Endothelial cell of umbilical vein (primary cell): Measurements from ENCODE around the gene BCAS3. TPM values are rescaled to one million over a fixed set of nuclear protein-coding genes. Genes with fewer than 3 reads are reported as not detected.

Experiments
- BruUV-seq: library from RNA; stranded (reverse); fragments of 400-500 nt; replicated peaks from 2 replicates; lab custom pipeline; 2021; lab: Mats Ljungman, UMichigan
- CTCF ChIA-PET: fragments of 300-600, 350-600 bp; sonication (Branson Sonifier 250); formaldehyde crosslinking; loops from one replicate; lab custom pipeline; 2021; ENCODE audit warnings: antibody characterized with exemption, inconsistent platforms; lab: Charles Lee
- POLR2A ChIA-PET: fragments of 300-600, 350-600 bp; sonication (Branson Sonifier 250); formaldehyde crosslinking; loops from one replicate; lab custom pipeline; 2021; ENCODE audit warnings: antibody characterized with exemption, inconsistent platforms; lab: Charles Lee
- DNase-seq: peaks from one replicate; pipeline ENCODE4 v3.0.0-alpha.2; 2011; ENCODE audit warnings: low read depth, low spot score
- FAIRE-seq: peaks from 2 replicates; lab custom pipeline; 2011; peaks lifted over from hg19 to GRCh38; lab: Jason Lieb, UNC
- H2AFZ ChIP-seq: 2 replicates; pipeline ENCODE4 v1.6.0; 2012; ENCODE audit warnings: low read depth, low read length, control low read depth, inconsistent platforms
- H3K27ac ChIP-seq: 2 replicates; pipeline ENCODE4 v1.5.1; 2011; ENCODE audit warnings: low read depth, mild to moderate bottlenecking, control low read depth, low read length, moderate library complexity; ENCODE audit not compliant: insufficient read depth
- H3K27me3 ChIP-seq, 2 experiments: 2 replicates each; pipeline versions ENCODE4 v1.6.0 to v1.6.1; 2011; ENCODE audit warnings: low read length in 2 of 2, mixed read lengths in 1 of 2; ENCODE audit not compliant: control insufficient read depth in 2 of 2, insufficient read depth in 2 of 2
- H3K36me3 ChIP-seq, 2 experiments: 2 replicates in 1 of 2; 3 replicates in 1 of 2; pipeline ENCODE4 v1.5.1; 2011; ENCODE audit warnings: low read length in 2 of 2, mild to moderate bottlenecking in 1 of 2, moderate library complexity in 1 of 2; ENCODE audit not compliant: control insufficient read depth in 2 of 2, insufficient read depth in 2 of 2; ENCODE audit errors: extremely low read depth in 1 of 2
- H3K4me1 ChIP-seq: 3 replicates; pipeline ENCODE4 v1.5.1; 2011; ENCODE audit warnings: mild to moderate bottlenecking, low read length; ENCODE audit not compliant: control insufficient read depth, insufficient read depth; ENCODE audit errors: extremely low read depth
- H3K4me2 ChIP-seq: 2 replicates; pipeline ENCODE4 v1.6.1; 2011; ENCODE audit warnings: low read length, control low read depth, mixed read lengths; ENCODE audit not compliant: insufficient read depth
- H3K4me3 ChIP-seq, 3 experiments: fragments of 200-600 bp in 1 of 3; sonication (generic), shearing (Covaris generic) in 1 of 3; replicated peaks in 1 of 3; 2 replicates each; pipeline ENCODE4 v1.5.1; 2011 to 2016; ENCODE audit warnings: control low read depth in 3 of 3, low read length in 3 of 3, mild to moderate bottlenecking in 2 of 3, inconsistent platforms in 1 of 3, low read depth in 1 of 3, moderate library complexity in 1 of 3; ENCODE audit not compliant: insufficient read depth in 1 of 3
- H3K79me2 ChIP-seq: 2 replicates; pipeline ENCODE4 v1.6.0; 2012; ENCODE audit warnings: low read length, inconsistent platforms; ENCODE audit not compliant: control insufficient read depth, insufficient read depth
- H3K9ac ChIP-seq: replicated peaks from 2 replicates; pipeline ENCODE3; 2011; ENCODE audit warnings: low read length, control low read depth; ENCODE audit not compliant: insufficient read depth; ENCODE audit errors: extremely low read depth
- H3K9me1 ChIP-seq: replicated peaks from 3 replicates; pipeline ENCODE4 v1.6.0; 2011; ENCODE audit warnings: mild to moderate bottlenecking, low read length; ENCODE audit not compliant: control insufficient read depth, insufficient read depth; ENCODE audit errors: extremely low read depth
- H3K9me3 ChIP-seq: replicated peaks from 2 replicates; pipeline ENCODE4 v1.5.1; 2012; ENCODE audit warnings: low read length, inconsistent platforms; ENCODE audit not compliant: control insufficient read depth, insufficient read depth
- H4K20me1 ChIP-seq: replicated peaks from 2 replicates; pipeline ENCODE3; 2011; ENCODE audit warnings: mild to moderate bottlenecking, low read length; ENCODE audit not compliant: control insufficient read depth, insufficient read depth; ENCODE audit errors: extremely low read depth
- CTCF ChIP-seq, 2 donors: IDR thresholded peaks; 1 replicate in 1 of 2; 2 replicates in 1 of 2; pipeline ENCODE4 v1.5.1; 2011; ENCODE audit warnings: low read length in 2 of 2, mild to moderate bottlenecking in 2 of 2, moderate library complexity in 2 of 2, control low read depth in 1 of 2, inconsistent platforms in 1 of 2, low read depth in 1 of 2; ENCODE audit not compliant: insufficient read depth in 1 of 2; ENCODE audit errors: extremely low read depth in 1 of 2
- EZH2 ChIP-seq: IDR thresholded peaks from 2 replicates; pipeline ENCODE4 v1.6.1; 2012; ENCODE audit warnings: borderline replicate concordance, low read depth, mild to moderate bottlenecking, moderate library complexity, low read length, inconsistent platforms; ENCODE audit not compliant: severe bottlenecking
- FOS ChIP-seq: IDR thresholded peaks from 2 replicates; pipeline ENCODE4 v1.6.1; 2011; ENCODE audit warnings: mild to moderate bottlenecking, low read length, moderate library complexity, borderline replicate concordance; ENCODE audit not compliant: insufficient read depth
- GATA2 ChIP-seq: IDR thresholded peaks from 2 replicates; pipeline ENCODE4 v1.7.0; 2011; ENCODE audit warnings: low read depth, mild to moderate bottlenecking, moderate library complexity, mixed read lengths, low read length; ENCODE audit not compliant: insufficient read length, insufficient read depth
- JUN ChIP-seq: IDR thresholded peaks from 2 replicates; pipeline ENCODE4 v1.6.1; 2011; ENCODE audit warnings: borderline replicate concordance, low read depth; ENCODE audit not compliant: insufficient read length, insufficient read depth
- MYC ChIP-seq: IDR thresholded peaks from one replicate; pipeline ENCODE4 v1.6.1; 2011; ENCODE audit warnings: mild to moderate bottlenecking, low read depth, low read length
- POLR2A ChIP-seq: IDR thresholded peaks from 2 replicates; pipeline ENCODE4 v1.6.1; 2012; ENCODE audit warnings: low read depth, mild to moderate bottlenecking, control low read depth, low read length
- POLR2AphosphoS5 ChIP-seq: IDR thresholded peaks from 2 replicates; pipeline ENCODE4 v1.6.1; 2012; ENCODE audit warnings: low read depth, mild to moderate bottlenecking, control low read depth, low read length, moderate library complexity; ENCODE audit not compliant: insufficient read depth
- dilution Hi-C: fragments of 300-500 bp; cut with MboI; formaldehyde crosslinking; loops from one replicate; pipeline ENCODE4 v1.15.0; 2019; ENCODE audit warnings: low sequenced_read_pairs; ENCODE audit not compliant: extremely low pct_ligation_motif_present
- intact Hi-C: fragments of 100-400 bp; cut with micrococcal nuclease; formaldehyde crosslinking; loops from one replicate; pipeline ENCODE4 v1.10.0; 2022
- polyA plus RNA-seq, 4 experiments: library from polyadenylated mRNA; depleted of rRNA in 3 of 4; stranded (reverse) in 3 of 4; unstranded in 1 of 4; fragments of >200 nt; gene quantifications; 2 replicates each; pipeline versions ENCODE4 v1.2.1 to v1.2.3, GENCODE V29; 2011 to 2012; ENCODE audit warnings: missing spikeins in 1 of 4
- total RNA-seq: library from RNA; stranded (reverse); gene quantifications from 2 replicates; pipeline ENCODE4 v1.2.3, GENCODE V29; 2021
- TF ChIP-seq, protein P1 (sequence below): IDR thresholded peaks from 2 replicates; pipeline ENCODE4 v1.6.1; 2011; ENCODE audit not compliant: insufficient read depth, insufficient read length

The BCAS3 gene
- total and polyA plus RNA-seq, 2 donors (not counting 3 experiments of a cell fraction or from before 2014, with no cell fraction given) = 8.2 to 16.0 TPM

DNA sequence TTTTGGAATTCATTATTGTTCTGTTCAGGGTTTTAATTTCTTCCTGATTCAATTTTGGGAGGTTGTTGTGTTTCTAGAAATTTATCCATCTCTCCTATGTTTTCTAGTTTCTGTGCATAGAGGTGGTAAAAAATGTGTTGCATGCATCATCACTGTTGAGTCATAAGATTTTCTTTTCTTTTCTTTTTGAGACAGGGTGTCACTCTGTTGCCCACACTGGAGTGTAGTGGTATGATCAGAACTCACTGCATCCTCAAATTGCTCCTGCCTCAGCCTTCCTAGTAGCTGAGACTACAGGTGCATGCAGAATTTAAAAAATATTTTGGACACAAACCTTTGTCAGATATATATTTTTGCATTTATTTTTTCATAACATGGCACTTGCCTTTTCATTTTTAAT, 184.8 kb downstream of the BCAS3 start:
- TF ChIP-seq FOS = no peak
- dilution Hi-C loops = no loop called here
- Histone ChIP-seq H3K36me3 (no peaks in the 10 kb centered on the region), H3K9me3 (no peaks in the 10 kb centered on the region), H3K4me3 (no peak overlapping the region), H3K4me1 (no peaks in the 10 kb centered on the region), H3K27me3 (no peaks in the 10 kb centered on the region), H4K20me1 (no peaks in the 10 kb centered on the region), H3K27ac (no peak overlapping the region), H2AFZ (no peak overlapping the region), H3K9ac (no peak overlapping the region), H3K79me2 (no peaks in the 10 kb centered on the region), H3K9me1 (no peaks in the 10 kb centered on the region), H3K4me2 (no peak overlapping the region)
- no TSS peak for BruUV-seq
- ChIA-PET CTCF (no interaction called here), POLR2A (no interaction called here)
- no peak for DNase-seq
- intact Hi-C loops = no loop called here
- no peak for FAIRE-seq

- no peak for TF ChIP-seq EZH2
- no peak for TF ChIP-seq CTCF (IDR thresholded peaks at IDR 0.05; ENCODE audit: extremely low read depth in 1 of 2, insufficient read depth in 1 of 2, low read depth in 1 of 2, low read length in 2 of 2)
- TF ChIP-seq MYC = no peak
- no peak for TF ChIP-seq FOS
- no peak for TF ChIP-seq POLR2AphosphoS5
- TF ChIP-seq GATA2 = no peak
- no peak for TF ChIP-seq POLR2A
- TF ChIP-seq, protein P1, sequence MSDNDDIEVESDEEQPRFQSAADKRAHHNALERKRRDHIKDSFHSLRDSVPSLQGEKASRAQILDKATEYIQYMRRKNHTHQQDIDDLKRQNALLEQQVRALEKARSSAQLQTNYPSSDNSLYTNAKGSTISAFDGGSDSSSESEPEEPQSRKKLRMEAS = no peak
- no peak for TF ChIP-seq JUN
- Histone ChIP-seq H3K4me3 (no peak overlapping the region), H3K4me1 (no peaks in the 10 kb centered on the region), H3K9me1 (no peaks in the 10 kb centered on the region), H3K9me3 (no peaks in the 10 kb centered on the region), H2AFZ (no peak overlapping the region), H3K36me3 (no peaks in the 10 kb centered on the region), H3K4me2 (no peak overlapping the region), H3K9ac (no peak overlapping the region), H3K27ac (no peak overlapping the region), H3K27me3 (no peaks in the 10 kb centered on the region), H3K79me2 (no peaks in the 10 kb centered on the region), H4K20me1 (no peaks in the 10 kb centered on the region)
- ChIA-PET POLR2A (no interaction called here), CTCF (interaction anchor here (0.9 to 1.7 kb wide), 3 partner anchors 8 to 13 kb away, joined by 3 to 7 read pairs (median 3); no protein-coding TSS in a partner anchor)
- dilution Hi-C loops (no loop called here), intact Hi-C loops (no loop called here)
- no TSS peak for BruUV-seq
- FAIRE-seq = no peak
- no peak for DNase-seq
Observed at GRCh38 chr17:60863892-60864707, 186.4 kb downstream of the BCAS3 start.
